OCI-LY7 (cell line): ENCODE measurements around the gene HAGHL. TPM values are rescaled to one million over a fixed set of nuclear protein-coding genes. Genes with fewer than 3 reads are reported as not detected.

ENCODE experiments used
- BruUV-seq: library from RNA; stranded (reverse); fragments of 400-500 nt; replicated peaks from 2 replicates; lab custom pipeline; 2021; lab: Mats Ljungman, UMichigan
- CTCF ChIA-PET: fragments of 300-600 bp; sonication (Branson Sonifier 250); formaldehyde crosslinking; loops from one replicate; lab custom pipeline; 2022; ENCODE audit warnings: antibody characterized with exemption; ENCODE audit not compliant: unreplicated experiment; lab: Charles Lee
- POLR2A ChIA-PET: fragments of 300-600 bp; sonication (Branson Sonifier 250); formaldehyde crosslinking; loops from one replicate; lab custom pipeline; 2022; ENCODE audit warnings: antibody characterized with exemption; lab: Charles Lee
- DNase-seq: peaks from one replicate; pipeline ENCODE4 v3.0.0-alpha.2; 2015; ENCODE audit warnings: low spot score
- H2AFZ ChIP-seq: fragments of 200-600 bp; sonication (generic), shearing (Covaris generic); 2 replicates; pipeline ENCODE4 v1.6.1; 2014; ENCODE audit warnings: mild to moderate bottlenecking, antibody characterized with exemption, low read length, moderate library complexity
- H3K27ac ChIP-seq: fragments of 200-600 bp; sonication (generic); 2 replicates; pipeline ENCODE4 v1.5.1; 2014; ENCODE audit warnings: mixed run types, low read depth, mild to moderate bottlenecking, moderate library complexity, low read length, inconsistent platforms; ENCODE audit not compliant: poor library complexity, severe bottlenecking
- H3K36me3 ChIP-seq: fragments of 200-600 bp; sonication (generic); 2 replicates; pipeline ENCODE4 v1.6.1; 2014; ENCODE audit warnings: mild to moderate bottlenecking, antibody characterized with exemption, low read length, moderate library complexity, mixed read lengths; ENCODE audit not compliant: insufficient read depth
- H3K4me1 ChIP-seq: fragments of 200-600 bp; sonication (generic); 2 replicates; pipeline ENCODE4 v1.5.1; 2014; ENCODE audit warnings: mild to moderate bottlenecking, low read length; ENCODE audit not compliant: insufficient read depth, poor library complexity, severe bottlenecking
- H3K4me2 ChIP-seq: fragments of 200-600 bp; sonication (generic); 2 replicates; pipeline ENCODE4 v1.6.1; 2014; ENCODE audit warnings: mild to moderate bottlenecking, low read length
- H3K4me3 ChIP-seq: fragments of 200-600 bp; sonication (generic); 2 replicates; pipeline ENCODE4 v1.5.1; 2014; ENCODE audit warnings: mild to moderate bottlenecking, low read depth, low read length; ENCODE audit not compliant: poor library complexity, severe bottlenecking
- H3K79me2 ChIP-seq: fragments of 200-600 bp; sonication (generic); 2 replicates; pipeline ENCODE4 v1.6.1; 2016; ENCODE audit warnings: low read depth, mild to moderate bottlenecking, low read length, moderate library complexity, mixed read lengths; ENCODE audit not compliant: insufficient read depth
- H3K9me2 ChIP-seq: fragments of 200-600 bp; sonication (generic); 2 replicates; pipeline ENCODE4 v1.6.1; 2016; ENCODE audit warnings: mild to moderate bottlenecking, low read length, mixed read lengths; ENCODE audit not compliant: insufficient read depth
- H3K9me3 ChIP-seq: fragments of 200-600 bp; sonication (generic); 2 replicates; pipeline ENCODE4 v1.6.1; 2014; ENCODE audit warnings: mild to moderate bottlenecking, mixed run types, low read length, mixed read lengths
- H4K20me1 ChIP-seq: fragments of 200-600 bp; sonication (generic); 2 replicates; pipeline ENCODE4 v1.6.1; 2014; ENCODE audit warnings: mild to moderate bottlenecking, antibody characterized with exemption, low read length, moderate library complexity, mixed read lengths; ENCODE audit not compliant: insufficient read depth
- CTCF ChIP-seq: fragments of 200-600 bp; sonication (generic); conservative IDR thresholded peaks from 2 replicates; pipeline ENCODE4 v1.5.1; 2014; ENCODE audit warnings: mild to moderate bottlenecking, antibody characterized with exemption, low read length, moderate library complexity, mixed read lengths
- EZH2phosphoT487 ChIP-seq: fragments of 200-600 bp; sonication (generic); IDR thresholded peaks from 2 replicates; pipeline ENCODE4 v1.6.1; 2018; ENCODE audit warnings: low read depth, borderline replicate concordance, mild to moderate bottlenecking, mixed run types, antibody characterized with exemption, low read length, moderate library complexity, mixed read lengths
- intact Hi-C: fragments of 100-400 bp; cut with micrococcal nuclease; formaldehyde crosslinking; loops from one replicate; pipeline ENCODE4 v1.10.0; 2022; ENCODE audit not compliant: unreplicated experiment
- total RNA-seq, 2 experiments: library from RNA; depleted of rRNA in 1 of 2; stranded (reverse); fragments of >200 nt in 1 of 2; shearing (Covaris generic) in 1 of 2; gene quantifications; 2 replicates each; pipeline ENCODE4 v1.2.3, GENCODE V29; 2014 to 2022

The HAGHL gene
- total RNA-seq, 2 experiments from 2014 or later = 30.8 to 57.9 TPM

- H3K4me2 ChIP-seq = peak overlapping the region; percentile 60
- no peaks in the 10 kb centered on the region for H3K9me2 ChIP-seq
- H3K79me2 ChIP-seq = 0 out of 2 replicates have a peak, but pooled peaks cover 6% of the 10 kb centered on the region
- ChIA-PET CTCF (no interaction called here), POLR2A (no interaction called here)
- intact Hi-C loops = no loop called here
- H3K9me3 ChIP-seq = no peaks in the 10 kb centered on the region
- no peak overlapping the region for H3K27ac ChIP-seq
- H2AFZ ChIP-seq = no peak overlapping the region
- H4K20me1 ChIP-seq = no peaks in the 10 kb centered on the region
- no TSS peak for BruUV-seq
- no peaks in the 10 kb centered on the region for H3K36me3 ChIP-seq
- TF ChIP-seq EZH2phosphoT487 (peak; percentile 100), CTCF (no peak)
- H3K4me3 ChIP-seq = peak overlapping the region; percentile 40
- no peak for DNase-seq
- H3K4me1 ChIP-seq = peaks cover 20% of the 10 kb centered on the region
Measured at GRCh38 chr16:694187-694862, 32.6 kb upstream of the HAGHL start.

GRCh38 chr16:694863-695354 is 32.0 kb upstream of the HAGHL start:
- H3K27ac ChIP-seq = no peak overlapping the region
- H4K20me1 ChIP-seq = no peaks in the 10 kb centered on the region
- H3K4me3 ChIP-seq = peak overlapping the region; percentile 40
- ChIA-PET POLR2A (no interaction called here), CTCF (no interaction called here)
- BruUV-seq = no TSS peak
- no peak for TF ChIP-seq CTCF
- 0 out of 2 replicates have a peak, but pooled peaks have one; percentile 84 for TF ChIP-seq EZH2phosphoT487
- H2AFZ ChIP-seq = no peak overlapping the region
- DNase-seq = no peak
- no peaks in the 10 kb centered on the region for H3K9me2 ChIP-seq
- peak overlapping the region; percentile 60 for H3K4me2 ChIP-seq
- intact Hi-C loops = no loop called here
- no peaks in the 10 kb centered on the region for H3K36me3 ChIP-seq
- H3K9me3 ChIP-seq = no peaks in the 10 kb centered on the region
- peaks cover 17% of the 10 kb centered on the region for H3K4me1 ChIP-seq
- H3K79me2 ChIP-seq = 0 out of 2 replicates have a peak, but pooled peaks cover under 1% of the 10 kb centered on the region
